ENCODE results near the gene POMGNT2. TPM values are rescaled to one million over a fixed set of nuclear protein-coding genes. Genes with fewer than 3 reads are reported as not detected.
"Not testable (repeated sequence)": the region's sequence is repeated elsewhere in the genome, so short reads cannot be mapped to it uniquely, and the experiment has no call there.

POMGNT2 gene
- total and polyA plus RNA-seq, 2 donors (not counting 1 experiment from before 2014, with no cell fraction given): 7.9 to 12.7 TPM

DNA sequence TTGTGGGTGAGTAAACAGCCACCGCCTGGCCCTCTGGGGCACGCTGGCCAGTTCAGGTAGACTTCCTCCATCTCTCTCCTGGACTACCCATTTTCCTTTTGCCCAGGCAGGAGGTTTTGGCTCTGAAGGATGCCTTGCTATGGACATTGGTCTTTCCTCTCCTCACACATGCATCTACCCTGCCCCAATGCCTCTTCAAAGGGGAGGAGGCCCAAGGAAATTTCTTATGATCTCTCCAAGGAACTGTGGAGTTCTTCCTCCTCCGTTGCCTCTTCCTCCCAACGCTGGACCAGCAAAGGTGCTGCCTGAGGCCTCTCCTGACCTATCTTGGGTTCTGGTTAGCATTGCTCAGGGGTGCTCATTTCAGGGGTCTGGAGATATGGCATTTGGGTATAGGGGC is 33.5 kb downstream of the POMGNT2 start:
- no peaks in the 10 kb centered on the region for H3K36me3 ChIP-seq (ENCODE audit: control insufficient read depth, insufficient read depth, low read length)
- no peak overlapping the region for H3K27ac ChIP-seq (ENCODE audit: insufficient read depth, low read length)
- H3K4me3 ChIP-seq (replicated peaks in 1 of 4; ENCODE audit: control extremely low read depth in 1 of 4, insufficient read depth in 1 of 4, low read depth in 3 of 4, low read length in 4 of 4): no peak overlapping the region
- no peak overlapping the region for H3K4me2 ChIP-seq (ENCODE audit: extremely low read depth, insufficient read depth, low read length)
- H3K4me1 ChIP-seq (ENCODE audit: control insufficient read depth, extremely low read depth, insufficient read depth, low read length): no peaks in the 10 kb centered on the region
- no peak overlapping the region for H3K9ac ChIP-seq (ENCODE audit: insufficient read depth, low read length)
- DNase-seq (ENCODE audit: low read depth in 2 of 2): no peak
- no peaks in the 10 kb centered on the region for H3K79me2 ChIP-seq (ENCODE audit: control insufficient read depth, insufficient read depth, low read length)
- no peak overlapping the region for H2AFZ ChIP-seq (ENCODE audit: low read length)
- no peaks in the 10 kb centered on the region for H4K20me1 ChIP-seq (ENCODE audit: control insufficient read depth, extremely low read depth, insufficient read depth, low read length)
- H3K9me3 ChIP-seq (ENCODE audit: control insufficient read depth, insufficient read depth, low read depth, low read length): no peaks in the 10 kb centered on the region
- TF ChIP-seq, protein P1, sequence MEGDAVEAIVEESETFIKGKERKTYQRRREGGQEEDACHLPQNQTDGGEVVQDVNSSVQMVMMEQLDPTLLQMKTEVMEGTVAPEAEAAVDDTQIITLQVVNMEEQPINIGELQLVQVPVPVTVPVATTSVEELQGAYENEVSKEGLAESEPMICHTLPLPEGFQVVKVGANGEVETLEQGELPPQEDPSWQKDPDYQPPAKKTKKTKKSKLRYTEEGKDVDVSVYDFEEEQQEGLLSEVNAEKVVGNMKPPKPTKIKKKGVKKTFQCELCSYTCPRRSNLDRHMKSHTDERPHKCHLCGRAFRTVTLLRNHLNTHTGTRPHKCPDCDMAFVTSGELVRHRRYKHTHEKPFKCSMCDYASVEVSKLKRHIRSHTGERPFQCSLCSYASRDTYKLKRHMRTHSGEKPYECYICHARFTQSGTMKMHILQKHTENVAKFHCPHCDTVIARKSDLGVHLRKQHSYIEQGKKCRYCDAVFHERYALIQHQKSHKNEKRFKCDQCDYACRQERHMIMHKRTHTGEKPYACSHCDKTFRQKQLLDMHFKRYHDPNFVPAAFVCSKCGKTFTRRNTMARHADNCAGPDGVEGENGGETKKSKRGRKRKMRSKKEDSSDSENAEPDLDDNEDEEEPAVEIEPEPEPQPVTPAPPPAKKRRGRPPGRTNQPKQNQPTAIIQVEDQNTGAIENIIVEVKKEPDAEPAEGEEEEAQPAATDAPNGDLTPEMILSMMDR (conservative IDR thresholded peaks at IDR 0.05 in 1 of 2, IDR thresholded peaks at IDR 0.05 in 1 of 2; ENCODE audit: low read depth in 1 of 2, low read length in 2 of 2): no peak
- TF ChIP-seq EZH2 (IDR thresholded peaks at IDR 0.05; ENCODE audit: low read length, missing control alignments): no peak
- H3K27me3 ChIP-seq (ENCODE audit: control insufficient read depth, insufficient read depth, low read length): no peaks in the 10 kb centered on the region

DNA sequence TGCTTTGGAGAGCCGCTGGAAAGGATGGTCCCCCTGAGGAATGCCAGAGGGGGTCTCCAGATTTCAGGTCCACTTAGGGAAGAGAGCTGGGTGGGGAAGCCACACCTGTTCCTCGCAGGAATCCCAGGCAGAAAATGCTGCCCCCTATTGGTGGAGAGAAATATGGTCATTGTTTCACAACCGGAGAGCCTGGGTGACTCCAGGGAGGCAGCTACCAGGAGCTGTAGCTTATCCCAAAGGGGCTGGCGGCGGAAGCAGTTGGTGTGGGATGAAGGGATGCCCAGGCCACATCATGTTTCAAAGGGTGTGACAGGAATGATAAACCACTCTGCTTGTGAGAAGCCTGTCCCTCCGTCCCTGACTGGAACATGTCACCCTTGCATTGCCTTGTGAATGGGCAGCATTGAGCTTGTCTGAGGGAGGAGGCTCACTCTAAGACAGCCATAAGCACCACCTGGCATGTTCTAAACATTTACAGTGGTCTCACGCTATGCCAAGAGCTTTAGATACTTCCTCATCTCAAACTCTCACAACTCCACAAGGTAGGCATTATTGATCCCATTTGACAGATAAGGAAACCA is 34.5 kb downstream of the POMGNT2 start:
- Histone ChIP-seq H3K36me3 (ENCODE audit: control insufficient read depth, insufficient read depth, low read length) (no peaks in the 10 kb centered on the region), H3K27me3 (ENCODE audit: control insufficient read depth, insufficient read depth, low read length) (no peaks in the 10 kb centered on the region), H3K79me2 (ENCODE audit: control insufficient read depth, insufficient read depth, low read length) (no peaks in the 10 kb centered on the region), H3K4me1 (ENCODE audit: control insufficient read depth, extremely low read depth, insufficient read depth, low read length) (no peaks in the 10 kb centered on the region), H3K9me3 (ENCODE audit: control insufficient read depth, insufficient read depth, low read depth, low read length) (no peaks in the 10 kb centered on the region), H4K20me1 (ENCODE audit: control insufficient read depth, extremely low read depth, insufficient read depth, low read length) (no peaks in the 10 kb centered on the region), H3K27ac (ENCODE audit: insufficient read depth, low read length) (no peak overlapping the region), H3K4me3 (replicated peaks in 1 of 4; ENCODE audit: control extremely low read depth in 1 of 4, insufficient read depth in 1 of 4, low read depth in 3 of 4, low read length in 4 of 4) (no peak overlapping the region), H2AFZ (ENCODE audit: low read length) (no peak overlapping the region), H3K9ac (ENCODE audit: insufficient read depth, low read length) (no peak overlapping the region), H3K4me2 (ENCODE audit: extremely low read depth, insufficient read depth, low read length) (no peak overlapping the region)
- no peak for DNase-seq (ENCODE audit: low read depth in 2 of 2)
- no peak for TF ChIP-seq EZH2 (IDR thresholded peaks at IDR 0.05; ENCODE audit: low read length, missing control alignments)
- TF ChIP-seq, protein P1 (conservative IDR thresholded peaks at IDR 0.05 in 1 of 2, IDR thresholded peaks at IDR 0.05 in 1 of 2; ENCODE audit: low read depth in 1 of 2, low read length in 2 of 2): peak; percentile 43 to 50

DNA sequence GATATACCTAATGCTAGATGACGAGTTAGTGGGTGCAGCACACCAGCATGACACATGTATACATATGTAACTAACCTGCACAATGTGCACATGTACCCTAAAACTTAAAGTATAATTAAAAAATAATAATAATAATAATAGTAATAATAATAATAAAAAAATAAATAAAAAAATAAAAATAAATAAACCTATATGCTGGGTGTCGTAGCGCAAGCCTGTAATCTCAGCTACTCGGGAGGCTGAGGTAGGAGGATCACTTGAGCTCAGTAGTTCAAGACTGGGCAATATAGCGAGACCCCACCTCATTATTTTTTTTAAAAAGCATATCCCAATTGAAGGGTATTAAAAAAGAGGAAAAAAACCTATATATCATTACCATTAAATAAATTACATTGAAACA is 35.2 kb downstream of the POMGNT2 start:
- not testable (repeated sequence) for H3K9me3 ChIP-seq (ENCODE audit: control insufficient read depth, insufficient read depth, low read depth, low read length); H3K27ac ChIP-seq (ENCODE audit: insufficient read depth, low read length); H3K4me2 ChIP-seq (ENCODE audit: extremely low read depth, insufficient read depth, low read length); H4K20me1 ChIP-seq (ENCODE audit: control insufficient read depth, extremely low read depth, insufficient read depth, low read length); H3K36me3 ChIP-seq (ENCODE audit: control insufficient read depth, insufficient read depth, low read length); H3K27me3 ChIP-seq (ENCODE audit: control insufficient read depth, insufficient read depth, low read length); H3K79me2 ChIP-seq (ENCODE audit: control insufficient read depth, insufficient read depth, low read length); H3K9ac ChIP-seq (ENCODE audit: insufficient read depth, low read length); H3K4me1 ChIP-seq (ENCODE audit: control insufficient read depth, extremely low read depth, insufficient read depth, low read length); H3K4me3 ChIP-seq (replicated peaks in 1 of 4; ENCODE audit: control extremely low read depth in 1 of 4, insufficient read depth in 1 of 4, low read depth in 3 of 4, low read length in 4 of 4); DNase-seq (ENCODE audit: low read depth in 2 of 2); H2AFZ ChIP-seq (ENCODE audit: low read length)

Measured in fibroblast of lung (primary cell).